Gastrocnemius medialis (tissue), 4 donors: ENCODE results near the gene FKBP6.

Experiments
- POLR2A ChIP-seq, 2 donors: fragments of 450-650 bp; IDR thresholded peaks; one replicate each; pipeline ENCODE4 v1.6.1; 2017; ENCODE audit warnings: antibody characterized with exemption in 2 of 2, mild to moderate bottlenecking in 2 of 2, moderate library complexity in 2 of 2
- TF ChIP-seq, protein P1 (sequence below), 5 experiments: fragments of 450-650 bp in 3 of 5; fragments of 200-600 bp in 2 of 5; sonication (generic) in 2 of 5; IDR thresholded peaks in 4 of 5; conservative IDR thresholded peaks in 1 of 5; 1 replicate in 4 of 5; 2 replicates in 1 of 5; pipeline ENCODE4 v1.5.1; 2016 to 2019; ENCODE audit warnings: antibody characterized with exemption in 5 of 5, mild to moderate bottlenecking in 3 of 5, moderate library complexity in 3 of 5

DNA sequence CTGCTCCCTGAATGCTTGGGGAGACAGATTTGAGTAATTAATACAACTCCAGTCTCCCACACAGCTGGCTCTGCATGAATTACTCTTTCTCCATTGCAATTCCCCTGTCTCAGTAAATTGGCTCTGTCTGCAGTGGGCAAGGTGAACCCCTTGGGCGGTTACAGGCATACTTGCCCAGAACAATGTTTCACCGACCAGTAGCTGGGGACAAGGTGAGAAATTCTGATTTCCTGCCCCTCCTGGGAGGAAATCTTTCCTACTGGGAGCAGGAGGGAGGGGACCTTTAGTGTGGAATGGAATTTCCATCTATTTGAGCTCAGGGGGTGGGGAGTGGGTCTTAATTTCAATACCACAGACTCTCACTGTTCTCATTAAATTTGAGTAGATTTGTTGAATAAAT is 63.4 kb downstream of the FKBP6 start:
- TF ChIP-seq, protein P1, sequence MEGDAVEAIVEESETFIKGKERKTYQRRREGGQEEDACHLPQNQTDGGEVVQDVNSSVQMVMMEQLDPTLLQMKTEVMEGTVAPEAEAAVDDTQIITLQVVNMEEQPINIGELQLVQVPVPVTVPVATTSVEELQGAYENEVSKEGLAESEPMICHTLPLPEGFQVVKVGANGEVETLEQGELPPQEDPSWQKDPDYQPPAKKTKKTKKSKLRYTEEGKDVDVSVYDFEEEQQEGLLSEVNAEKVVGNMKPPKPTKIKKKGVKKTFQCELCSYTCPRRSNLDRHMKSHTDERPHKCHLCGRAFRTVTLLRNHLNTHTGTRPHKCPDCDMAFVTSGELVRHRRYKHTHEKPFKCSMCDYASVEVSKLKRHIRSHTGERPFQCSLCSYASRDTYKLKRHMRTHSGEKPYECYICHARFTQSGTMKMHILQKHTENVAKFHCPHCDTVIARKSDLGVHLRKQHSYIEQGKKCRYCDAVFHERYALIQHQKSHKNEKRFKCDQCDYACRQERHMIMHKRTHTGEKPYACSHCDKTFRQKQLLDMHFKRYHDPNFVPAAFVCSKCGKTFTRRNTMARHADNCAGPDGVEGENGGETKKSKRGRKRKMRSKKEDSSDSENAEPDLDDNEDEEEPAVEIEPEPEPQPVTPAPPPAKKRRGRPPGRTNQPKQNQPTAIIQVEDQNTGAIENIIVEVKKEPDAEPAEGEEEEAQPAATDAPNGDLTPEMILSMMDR (IDR thresholded peaks at IDR 0.05 in 4 of 5, conservative IDR thresholded peaks at IDR 0.05 in 1 of 5) = no peak
- TF ChIP-seq POLR2A (IDR thresholded peaks at IDR 0.05) = no peak
